HL-60 (cell line): ENCODE results near the gene SLC6A5.

ENCODE experiments used
- DNase-seq, 2 experiments: peaks; one replicate each; pipeline ENCODE4 v3.0.0-alpha.2; 2010 to 2020; ENCODE audit warnings: low read depth in 1 of 2, low spot score in 1 of 2
- H3K27ac ChIP-seq: fragments of 250-450 bp; sonication (Bioruptor Pico); replicated peaks from 2 replicates; pipeline ENCODE4 v1.5.1; 2020; ENCODE audit warnings: mild to moderate bottlenecking, moderate library complexity
- H3K27me3 ChIP-seq: fragments of 250-450 bp; sonication (Bioruptor Pico); 2 replicates; pipeline ENCODE4 v1.5.1; 2021; ENCODE audit warnings: mild to moderate bottlenecking, moderate library complexity; ENCODE audit not compliant: insufficient read depth, poor library complexity, severe bottlenecking
- H3K4me3 ChIP-seq: replicated peaks from 2 replicates; pipeline ENCODE4 v1.5.1; 2011; ENCODE audit warnings: mild to moderate bottlenecking, control low read depth, low read length; ENCODE audit not compliant: insufficient read depth
- GABPA ChIP-seq: IDR thresholded peaks from 2 replicates; pipeline ENCODE4 v1.6.1; 2012; ENCODE audit warnings: low read depth
- POLR2AphosphoS5 ChIP-seq: IDR thresholded peaks from 2 replicates; pipeline ENCODE4 v1.6.1; 2012; ENCODE audit warnings: low read depth
- SPI1 ChIP-seq: IDR thresholded peaks from 2 replicates; pipeline ENCODE4 v1.6.1; 2012; ENCODE audit warnings: low read depth, mild to moderate bottlenecking, borderline replicate concordance
- TF ChIP-seq, protein P1 (sequence below): IDR thresholded peaks from one replicate; pipeline ENCODE4 v1.5.1; 2011; ENCODE audit warnings: low read length, control low read depth, inconsistent platforms; ENCODE audit not compliant: insufficient read depth
- TF ChIP-seq, protein P2 (sequence below): IDR thresholded peaks from 2 replicates; pipeline ENCODE4 v1.6.1; 2012; ENCODE audit warnings: low read depth; ENCODE audit not compliant: insufficient replicate concordance

SLC6A5 gene

DNA sequence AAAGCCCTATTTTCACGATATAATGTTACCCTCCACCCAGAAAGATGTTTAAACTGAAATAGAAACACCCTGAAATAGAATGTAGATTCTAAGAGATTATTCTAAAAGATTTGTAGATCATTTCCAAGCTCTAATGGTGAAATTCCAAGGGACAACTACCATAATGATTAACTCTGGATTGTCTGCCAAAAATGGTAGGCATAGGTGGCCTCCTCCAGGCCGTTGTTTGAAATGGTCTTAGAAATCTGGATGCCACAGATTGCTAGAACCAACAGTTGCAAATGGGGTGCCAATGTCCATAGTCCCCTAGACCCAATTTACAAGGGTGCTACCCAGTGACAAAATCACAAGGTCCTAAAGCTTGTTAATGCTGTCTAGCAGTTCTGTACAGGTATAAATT lies 6.7 kb upstream of the SLC6A5 start:
- DNase-seq = no peak
- peaks cover 19% of the 10 kb centered on the region for H3K27me3 ChIP-seq
- TF ChIP-seq, protein P1, sequence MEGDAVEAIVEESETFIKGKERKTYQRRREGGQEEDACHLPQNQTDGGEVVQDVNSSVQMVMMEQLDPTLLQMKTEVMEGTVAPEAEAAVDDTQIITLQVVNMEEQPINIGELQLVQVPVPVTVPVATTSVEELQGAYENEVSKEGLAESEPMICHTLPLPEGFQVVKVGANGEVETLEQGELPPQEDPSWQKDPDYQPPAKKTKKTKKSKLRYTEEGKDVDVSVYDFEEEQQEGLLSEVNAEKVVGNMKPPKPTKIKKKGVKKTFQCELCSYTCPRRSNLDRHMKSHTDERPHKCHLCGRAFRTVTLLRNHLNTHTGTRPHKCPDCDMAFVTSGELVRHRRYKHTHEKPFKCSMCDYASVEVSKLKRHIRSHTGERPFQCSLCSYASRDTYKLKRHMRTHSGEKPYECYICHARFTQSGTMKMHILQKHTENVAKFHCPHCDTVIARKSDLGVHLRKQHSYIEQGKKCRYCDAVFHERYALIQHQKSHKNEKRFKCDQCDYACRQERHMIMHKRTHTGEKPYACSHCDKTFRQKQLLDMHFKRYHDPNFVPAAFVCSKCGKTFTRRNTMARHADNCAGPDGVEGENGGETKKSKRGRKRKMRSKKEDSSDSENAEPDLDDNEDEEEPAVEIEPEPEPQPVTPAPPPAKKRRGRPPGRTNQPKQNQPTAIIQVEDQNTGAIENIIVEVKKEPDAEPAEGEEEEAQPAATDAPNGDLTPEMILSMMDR = no peak
- TF ChIP-seq, protein P2, sequence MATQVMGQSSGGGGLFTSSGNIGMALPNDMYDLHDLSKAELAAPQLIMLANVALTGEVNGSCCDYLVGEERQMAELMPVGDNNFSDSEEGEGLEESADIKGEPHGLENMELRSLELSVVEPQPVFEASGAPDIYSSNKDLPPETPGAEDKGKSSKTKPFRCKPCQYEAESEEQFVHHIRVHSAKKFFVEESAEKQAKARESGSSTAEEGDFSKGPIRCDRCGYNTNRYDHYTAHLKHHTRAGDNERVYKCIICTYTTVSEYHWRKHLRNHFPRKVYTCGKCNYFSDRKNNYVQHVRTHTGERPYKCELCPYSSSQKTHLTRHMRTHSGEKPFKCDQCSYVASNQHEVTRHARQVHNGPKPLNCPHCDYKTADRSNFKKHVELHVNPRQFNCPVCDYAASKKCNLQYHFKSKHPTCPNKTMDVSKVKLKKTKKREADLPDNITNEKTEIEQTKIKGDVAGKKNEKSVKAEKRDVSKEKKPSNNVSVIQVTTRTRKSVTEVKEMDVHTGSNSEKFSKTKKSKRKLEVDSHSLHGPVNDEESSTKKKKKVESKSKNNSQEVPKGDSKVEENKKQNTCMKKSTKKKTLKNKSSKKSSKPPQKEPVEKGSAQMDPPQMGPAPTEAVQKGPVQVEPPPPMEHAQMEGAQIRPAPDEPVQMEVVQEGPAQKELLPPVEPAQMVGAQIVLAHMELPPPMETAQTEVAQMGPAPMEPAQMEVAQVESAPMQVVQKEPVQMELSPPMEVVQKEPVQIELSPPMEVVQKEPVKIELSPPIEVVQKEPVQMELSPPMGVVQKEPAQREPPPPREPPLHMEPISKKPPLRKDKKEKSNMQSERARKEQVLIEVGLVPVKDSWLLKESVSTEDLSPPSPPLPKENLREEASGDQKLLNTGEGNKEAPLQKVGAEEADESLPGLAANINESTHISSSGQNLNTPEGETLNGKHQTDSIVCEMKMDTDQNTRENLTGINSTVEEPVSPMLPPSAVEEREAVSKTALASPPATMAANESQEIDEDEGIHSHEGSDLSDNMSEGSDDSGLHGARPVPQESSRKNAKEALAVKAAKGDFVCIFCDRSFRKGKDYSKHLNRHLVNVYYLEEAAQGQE = no peak
- TF ChIP-seq GABPA = no peak
- no peak for TF ChIP-seq SPI1
- no peak for TF ChIP-seq POLR2AphosphoS5
- H3K4me3 ChIP-seq = no peak overlapping the region
- H3K27ac ChIP-seq = no peak overlapping the region

DNA sequence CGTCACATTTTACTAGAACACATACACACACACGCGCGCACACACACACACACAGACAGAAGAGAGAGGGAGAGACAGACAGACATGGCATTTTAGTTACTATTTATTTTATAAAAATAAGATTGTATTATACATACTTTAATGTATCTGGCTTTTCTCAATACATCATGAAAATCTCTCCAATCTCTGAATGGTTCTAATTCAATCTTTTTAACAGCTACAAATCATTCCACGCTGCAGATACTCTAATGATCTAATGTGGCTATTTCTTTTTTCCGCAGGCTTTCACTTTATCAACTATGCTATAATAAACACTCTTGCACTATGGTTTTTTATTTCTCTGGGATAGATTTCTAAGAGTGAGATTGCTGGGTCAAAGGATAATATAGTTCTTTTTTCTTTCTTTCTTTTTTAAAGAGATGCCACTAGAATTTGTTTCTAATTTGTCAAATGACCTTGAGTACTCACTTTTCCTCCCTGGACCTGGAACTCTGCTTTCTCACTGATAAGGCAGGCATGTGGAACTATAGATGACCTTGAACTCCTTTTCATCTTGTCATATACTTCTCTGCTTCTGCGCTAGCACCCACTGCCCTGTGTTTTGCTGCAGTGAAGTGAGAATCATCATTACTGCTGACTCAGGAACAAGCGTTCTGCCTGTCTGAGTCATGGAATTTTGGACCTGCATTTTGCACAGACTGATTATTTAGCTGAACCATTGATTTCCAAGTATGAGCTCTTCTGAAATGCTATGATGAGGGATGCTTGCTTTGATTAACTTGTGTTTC lies 4.9 kb upstream of the SLC6A5 start:
- H3K27me3 ChIP-seq = peaks cover 30% of the 10 kb centered on the region
- TF ChIP-seq POLR2AphosphoS5 (no peak), GABPA (no peak), SPI1 (no peak)
- TF ChIP-seq, protein P2 = no peak
- TF ChIP-seq, protein P1 = no peak
- H3K4me3 ChIP-seq = no peak overlapping the region
- DNase-seq = no peak
- H3K27ac ChIP-seq = no peak overlapping the region

DNA sequence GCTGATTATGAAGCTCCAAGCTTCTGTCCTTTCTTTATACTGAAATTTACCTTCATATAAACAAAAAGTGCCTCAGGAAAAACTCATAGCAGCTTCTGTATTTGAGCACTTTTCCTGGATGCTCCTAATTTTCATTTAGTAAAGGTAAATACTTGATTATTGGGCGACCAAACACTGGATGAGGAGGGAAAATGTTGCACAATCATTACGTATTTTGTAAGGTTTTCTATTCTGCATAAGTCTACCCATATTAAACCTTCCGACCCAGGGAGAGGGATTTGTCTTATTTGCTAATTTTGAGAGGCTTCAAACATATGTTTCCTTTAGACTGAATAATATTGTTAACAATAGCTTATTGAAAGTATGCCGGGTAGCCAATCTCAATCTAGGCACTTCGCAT lies 4.3 kb upstream of the SLC6A5 start:
- no peak for DNase-seq
- Histone ChIP-seq H3K4me3 (no peak overlapping the region), H3K27ac (no peak overlapping the region), H3K27me3 (peaks cover 37% of the 10 kb centered on the region)
- TF ChIP-seq GABPA (no peak), POLR2AphosphoS5 (no peak), SPI1 (no peak)
- TF ChIP-seq, protein P2 = no peak
- TF ChIP-seq, protein P1 = no peak
